H9 (cell line): ENCODE measurements around the gene FJX1. TPM values are rescaled to one million over a fixed set of nuclear protein-coding genes. Genes with fewer than 3 reads are reported as not detected.

Experiments
- DNase-seq: peaks from one replicate; pipeline ENCODE4 v3.0.0-alpha.2; 2017
- H2AFZ ChIP-seq: one replicate; pipeline ENCODE4 v1.6.1; 2013; ENCODE audit warnings: mild to moderate bottlenecking, low read length, control low read depth, moderate library complexity
- H2AK5ac ChIP-seq: 2 replicates; pipeline ENCODE4 v1.6.1; 2013; ENCODE audit warnings: low read length, control low read depth, mixed read lengths; ENCODE audit not compliant: insufficient read length
- H2BK120ac ChIP-seq: one replicate; pipeline ENCODE4 v1.6.1; 2013; ENCODE audit warnings: low read depth, mild to moderate bottlenecking, low read length, control low read depth, inconsistent platforms; ENCODE audit not compliant: poor library complexity, severe bottlenecking
- H2BK12ac ChIP-seq: 2 replicates; pipeline ENCODE4 v1.6.1; 2013; ENCODE audit warnings: low read length, control low read depth, mixed read lengths, low read depth; ENCODE audit not compliant: insufficient read length
- H2BK15ac ChIP-seq: 2 replicates; pipeline ENCODE4 v1.6.1; 2013; ENCODE audit warnings: low read depth, low read length, control low read depth
- H2BK20ac ChIP-seq: one replicate; pipeline ENCODE4 v1.6.1; 2013; ENCODE audit warnings: low read depth, mild to moderate bottlenecking, low read length, control low read depth, inconsistent platforms; ENCODE audit not compliant: poor library complexity, severe bottlenecking
- H2BK5ac ChIP-seq: 2 replicates; pipeline ENCODE4 v1.6.1; 2013; ENCODE audit warnings: low read length, control low read depth, mixed read lengths; ENCODE audit not compliant: insufficient read length
- H3K14ac ChIP-seq: 2 replicates; pipeline ENCODE4 v1.6.1; 2013; ENCODE audit warnings: low read length, control low read depth; ENCODE audit not compliant: insufficient read depth
- H3K18ac ChIP-seq: 2 replicates; pipeline ENCODE4 v1.6.1; 2013; ENCODE audit warnings: low read depth, mild to moderate bottlenecking, mixed read lengths, low read length, control low read depth; ENCODE audit not compliant: insufficient read length
- H3K23ac ChIP-seq: 2 replicates; pipeline ENCODE4 v1.6.1; 2013; ENCODE audit warnings: low read length, control low read depth, mixed read lengths, low read depth; ENCODE audit not compliant: insufficient read length
- H3K23me2 ChIP-seq: 2 replicates; pipeline ENCODE4 v1.6.1; 2013; ENCODE audit warnings: low read depth, mild to moderate bottlenecking, mixed read lengths, low read length, control low read depth; ENCODE audit not compliant: insufficient read length, poor library complexity, severe bottlenecking
- H3K27ac ChIP-seq: 2 replicates; pipeline ENCODE4 v1.5.1; 2013; ENCODE audit warnings: low read length, control low read depth, mixed read lengths, low read depth; ENCODE audit not compliant: insufficient read length
- H3K27me3 ChIP-seq: 2 replicates; pipeline ENCODE4 v1.6.1; 2013; ENCODE audit warnings: low read length, control low read depth, inconsistent platforms; ENCODE audit not compliant: insufficient read depth
- H3K4ac ChIP-seq: 2 replicates; pipeline ENCODE4 v1.6.1; 2013; ENCODE audit warnings: low read depth, mild to moderate bottlenecking, control low read depth, inconsistent platforms, low read length, moderate library complexity
- H3K4me1 ChIP-seq: 2 replicates; pipeline ENCODE4 v1.6.1; 2013; ENCODE audit warnings: low read length, control low read depth, inconsistent platforms; ENCODE audit not compliant: insufficient read depth
- H3K4me2 ChIP-seq: 2 replicates; pipeline ENCODE4 v1.6.1; 2013; ENCODE audit warnings: low read length, control low read depth, mixed read lengths; ENCODE audit not compliant: insufficient read length, insufficient read depth
- H3K56ac ChIP-seq: 2 replicates; pipeline ENCODE4 v1.6.1; 2013; ENCODE audit warnings: low read depth, mild to moderate bottlenecking, mixed read lengths, low read length, control low read depth; ENCODE audit not compliant: insufficient read length
- H3K79me1 ChIP-seq: 2 replicates; pipeline ENCODE4 v1.6.1; 2013; ENCODE audit warnings: low read depth, mild to moderate bottlenecking, moderate library complexity, low read length, control low read depth, inconsistent platforms; ENCODE audit not compliant: insufficient read depth, poor library complexity, severe bottlenecking
- H3K79me2 ChIP-seq: 2 replicates; pipeline ENCODE4 v1.6.1; 2013; ENCODE audit warnings: low read length, control low read depth, inconsistent platforms; ENCODE audit not compliant: insufficient read depth
- H3K9ac ChIP-seq: 2 replicates; pipeline ENCODE4 v1.6.1; 2013; ENCODE audit warnings: low read length, control low read depth, mixed read lengths; ENCODE audit not compliant: insufficient read length; ENCODE audit errors: extremely low read depth
- H3K9me3 ChIP-seq: one replicate; pipeline ENCODE4 v1.6.1; 2013; ENCODE audit warnings: low read depth, low read length, inconsistent platforms; ENCODE audit not compliant: control insufficient read depth
- H3T11ph ChIP-seq: one replicate; pipeline ENCODE4 v1.6.1; 2013; ENCODE audit warnings: mild to moderate bottlenecking, low read length, control low read depth, inconsistent platforms
- H4K20me1 ChIP-seq: one replicate; pipeline ENCODE4 v1.6.1; 2013; ENCODE audit not compliant: control insufficient read depth, insufficient read length, insufficient read depth
- H4K5ac ChIP-seq: 2 replicates; pipeline ENCODE4 v1.6.1; 2013; ENCODE audit warnings: low read depth, mild to moderate bottlenecking, mixed read lengths, low read length, control low read depth; ENCODE audit not compliant: insufficient read length
- H4K8ac ChIP-seq: replicated peaks from 2 replicates; pipeline ENCODE4 v1.6.1; 2013; ENCODE audit warnings: low read length, control low read depth, mixed read lengths, low read depth; ENCODE audit not compliant: insufficient read length
- H4K91ac ChIP-seq: 2 replicates; pipeline ENCODE4 v1.6.1; 2013; ENCODE audit warnings: low read depth, mild to moderate bottlenecking, moderate library complexity, mixed read lengths, low read length, control low read depth; ENCODE audit not compliant: insufficient read length
- H3K27ac Mint-ChIP-seq, 3 experiments: 2 replicates in 2 of 3; 3 replicates in 1 of 3; pipeline ENCODE4 v1.8.0; 2020 to 2021; ENCODE audit warnings: mixed read lengths in 3 of 3, mild to moderate bottlenecking in 1 of 3, moderate library complexity in 1 of 3
- H3K27me3 Mint-ChIP-seq: 2 replicates; pipeline ENCODE4 v1.8.0; 2021; ENCODE audit warnings: low read depth, mild to moderate bottlenecking, moderate library complexity, mixed read lengths
- H3K36me3 Mint-ChIP-seq, 3 experiments: 2 replicates in 2 of 3; 3 replicates in 1 of 3; pipeline ENCODE4 v1.8.0; 2020 to 2021; ENCODE audit warnings: low read depth in 3 of 3, mixed read lengths in 3 of 3; ENCODE audit not compliant: insufficient read depth in 1 of 3
- H3K4me1 Mint-ChIP-seq, 2 experiments: 2 replicates each; pipeline ENCODE4 v1.8.0; 2020; ENCODE audit warnings: mixed read lengths in 2 of 2
- H3K4me3 Mint-ChIP-seq, 2 experiments: 2 replicates in 1 of 2; 3 replicates in 1 of 2; pipeline ENCODE4 v1.8.0; 2020 to 2021; ENCODE audit warnings: mild to moderate bottlenecking in 2 of 2, mixed read lengths in 2 of 2, moderate library complexity in 1 of 2
- H3K9me3 Mint-ChIP-seq, 2 experiments: 2 replicates in 1 of 2; 3 replicates in 1 of 2; pipeline ENCODE4 v1.8.0; 2020; ENCODE audit warnings: mild to moderate bottlenecking in 2 of 2, mixed read lengths in 2 of 2, moderate library complexity in 1 of 2
- CTCF ChIP-seq: fragments of 200-600 bp; sonication (generic); conservative IDR thresholded peaks from 3 replicates; pipeline ENCODE4 v1.8.0; 2021; ENCODE audit warnings: antibody characterized with exemption, mild to moderate bottlenecking
- WGBS: extraction: QIAGEN DNeasy Blood & Tissue Kit; methylation state at CpG from one replicate; pipeline ENCODE4 v1.1.7; 2013; ENCODE audit warnings: missing lambda C conversion rate, low lambda C conversion rate, mixed read lengths; ENCODE audit not compliant: insufficient read length; ENCODE audit errors: extremely low coverage; 5-methylcytosine and 5-hydroxymethylcytosine counted together
- total RNA-seq: library from RNA; stranded (reverse); gene quantifications from 2 replicates; pipeline ENCODE4 v1.2.1, GENCODE V29; 2021

The FJX1 gene
- total RNA-seq, 1 experiment from 2014 or later = 11.5 TPM

- Histone ChIP-seq H3K9me3 (no peaks in the 10 kb centered on the region), H3K56ac (no peak overlapping the region), H3K4ac (no peak overlapping the region), H3K9ac (no peak overlapping the region), H2BK12ac (no peak overlapping the region), H4K20me1 (no peaks in the 10 kb centered on the region), H2BK15ac (no peak overlapping the region), H4K5ac (no peak overlapping the region), H3K4me2 (no peak overlapping the region), H3K23ac (no peak overlapping the region), H3K23me2 (no peaks in the 10 kb centered on the region), H3K14ac (no peak overlapping the region), H2AK5ac (no peak overlapping the region), H3K27me3 (no peaks in the 10 kb centered on the region), H3T11ph (no peak overlapping the region), H2AFZ (no peak overlapping the region), H4K91ac (no peak overlapping the region), H2BK20ac (no peak overlapping the region), H3K18ac (no peak overlapping the region), H3K79me1 (no peaks in the 10 kb centered on the region), H2BK120ac (no peak overlapping the region), H3K79me2 (no peaks in the 10 kb centered on the region), H3K27ac (no peak overlapping the region), H3K4me1 (no peaks in the 10 kb centered on the region; the same call in 1 of the 2 replicates), H2BK5ac (no peak overlapping the region), H4K8ac (no peak overlapping the region)
- Mint-ChIP-seq H3K27ac (no peak overlapping the region), H3K36me3 (no peaks in the 10 kb centered on the region; a peak in 1 of 7 replicates), H3K9me3 (peaks cover 0 to 2% of the 10 kb centered on the region in 2 experiments; a peak in 2 of 5 replicates), H3K4me1 (no peaks in the 10 kb centered on the region), H3K4me3 (no peak overlapping the region), H3K27me3 (peaks cover 16% of the 10 kb centered on the region)
- no CpG with 5 or more reads among the region's 3 CpGs for WGBS
- DNase-seq = no peak
- no peak for TF ChIP-seq CTCF
Measured at GRCh38 chr11:35631891-35632290, 13.6 kb downstream of the FJX1 start.
